ENCODE results near the gene OTUB2. TPM values are rescaled to one million over a fixed set of nuclear protein-coding genes. Genes with fewer than 3 reads are reported as not detected.

OTUB2 gene
- total and polyA plus RNA-seq, 2 of the 8 experiments (the other 6 are each of a cell fraction or from before 2014, with no cell fraction given): 2.2 to 4.2 TPM

DNA sequence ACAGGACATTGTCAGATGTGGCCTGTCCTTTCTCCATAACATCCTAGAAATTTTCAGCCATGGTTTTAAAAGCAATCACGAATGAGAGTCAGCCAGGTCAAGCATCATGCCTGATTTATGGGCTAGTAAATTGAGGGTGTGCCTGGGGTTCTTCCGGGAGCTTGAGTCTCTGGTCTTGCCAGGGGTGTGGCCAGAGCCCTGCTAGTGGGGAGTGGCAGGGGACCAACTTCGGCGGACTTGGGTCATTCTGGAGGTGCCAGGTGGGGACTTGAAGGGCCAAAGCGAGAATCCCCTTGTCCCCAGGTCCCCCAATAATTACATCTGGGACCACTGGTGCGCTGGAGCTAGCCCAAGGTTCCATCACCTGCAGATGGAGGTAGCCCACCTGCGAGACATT, 5.7 kb downstream of the OTUB2 start:
- no peak overlapping the region for H2BK20ac ChIP-seq (ENCODE audit: low read length)
- no peak overlapping the region for H3K23ac ChIP-seq (ENCODE audit: insufficient read length)
- ChIA-PET CTCF (ENCODE audit: partially characterized antibody) (interaction anchor here (0.5 to 1.2 kb wide), 2 partner anchors 13 to 27 kb away, joined by 3 read pairs; no protein-coding TSS in a partner anchor), POLR2A (ENCODE audit: partially characterized antibody) (no interaction called here)
- H2AK5ac ChIP-seq (ENCODE audit: low read depth, low read length): no peak overlapping the region
- H2AFZ ChIP-seq (ENCODE audit: low read length): no peak overlapping the region
- peaks cover 2% of the 10 kb centered on the region in 2 experiments for H4K20me1 ChIP-seq (replicated peaks in 1 of 2; ENCODE audit: control insufficient read depth in 1 of 2, insufficient read depth in 2 of 2, low read length in 2 of 2)
- H3K27me3 ChIP-seq (replicated peaks in 1 of 4; ENCODE audit: control insufficient read depth in 3 of 4, extremely low read depth in 1 of 4, insufficient read depth in 3 of 4, low read length in 3 of 4): peaks cover 0 to 3% (median 3%) of the 10 kb centered on the region in 4 experiments; a peak in 1 of 7 replicates
- no peak overlapping the region for H3K18ac ChIP-seq (ENCODE audit: extremely low read depth, low read length)
- no peak overlapping the region for H3K56ac ChIP-seq (replicated peaks; ENCODE audit: insufficient read length, low read depth, low read length)
- no peak overlapping the region for H2BK12ac ChIP-seq (ENCODE audit: low read depth, low read length)
- H3K79me1 ChIP-seq (ENCODE audit: low read depth, low read length): peaks cover 3% of the 10 kb centered on the region
- no peak overlapping the region for H3K4ac ChIP-seq (replicated peaks; ENCODE audit: insufficient read length, low read depth, low read length)
- no peak overlapping the region for H2BK15ac ChIP-seq (ENCODE audit: low read length)
- peaks cover 3% of the 10 kb centered on the region; the same call in 1 of the 2 replicates for H3K23me2 ChIP-seq (ENCODE audit: low read depth, low read length)
- H3K9ac ChIP-seq (replicated peaks in 1 of 4; ENCODE audit: extremely low read depth in 1 of 4, low read depth in 3 of 4, low read length in 3 of 4): no peak overlapping the region
- no peak overlapping the region for H4K5ac ChIP-seq (ENCODE audit: insufficient read length, low read depth, low read length)
- no peak for DNase-seq (ENCODE audit: low read depth in 1 of 2, low spot score in 2 of 2)
- peaks cover 2 to 9% (median 5%) of the 10 kb centered on the region in 4 experiments; a peak in 4 of 7 replicates for H3K4me1 ChIP-seq (replicated peaks in 1 of 4; ENCODE audit: control insufficient read depth in 3 of 4, insufficient read depth in 4 of 4, low read length in 3 of 4)
- 85% methylated on average over 7 of the region's 7 CpGs; no CpG with 5 or more reads in 1 of the 2 experiments for WGBS, 2 experiments (ENCODE audit: extremely low coverage in 1 of 2, insufficient coverage in 1 of 2, insufficient read length in 1 of 2, insufficient replicate concordance in 2 of 2, low coverage in 1 of 2, low lambda C conversion rate in 2 of 2, missing lambda C conversion rate in 1 of 2)
- no peak overlapping the region for H3K4me2 ChIP-seq (ENCODE audit: insufficient read depth in 1 of 2, low read depth in 2 of 2, low read length in 2 of 2)
- no peak overlapping the region for H3K27ac ChIP-seq (ENCODE audit: low read depth, low read length)
- no peak overlapping the region for H4K8ac ChIP-seq (ENCODE audit: extremely low read depth, insufficient read depth, low read length)
- FAIRE-seq: no peak
- H4K91ac ChIP-seq (replicated peaks; ENCODE audit: insufficient read length, low read length): no peak overlapping the region
- no peak overlapping the region for H3K14ac ChIP-seq (ENCODE audit: insufficient read length)
- H3K36me3 ChIP-seq (ENCODE audit: control insufficient read depth in 2 of 4, insufficient read depth in 4 of 4, low read length in 3 of 4): no peaks in the 10 kb centered on the region
- no peak overlapping the region for H3K4me3 ChIP-seq (ENCODE audit: extremely low read depth in 1 of 4, insufficient read depth in 2 of 4, low read depth in 3 of 4, low read length in 4 of 4)
- H2BK5ac ChIP-seq (ENCODE audit: low read depth, low read length): no peak overlapping the region
- H3K79me2 ChIP-seq (ENCODE audit: control insufficient read depth in 1 of 2, insufficient read depth in 2 of 2, low read length in 2 of 2): no peaks in the 10 kb centered on the region
- no peak overlapping the region for H2BK120ac ChIP-seq (replicated peaks; ENCODE audit: low read depth, low read length)
- H3K9me3 ChIP-seq (ENCODE audit: insufficient read depth in 2 of 2, low read depth in 1 of 2, low read length in 1 of 2): no peaks in the 10 kb centered on the region
- TF ChIP-seq NANOG (IDR thresholded peaks at IDR 0.05; ENCODE audit: insufficient read depth, low read depth, low read length, poor library complexity, severe bottlenecking) (no peak), RFX5 (IDR thresholded peaks at IDR 0.05; ENCODE audit: borderline replicate concordance, low read depth, low read length) (no peak)

Data from H1 (cell line).